Measurements from ENCODE around the gene SPATC1L. TPM values are rescaled to one million over a fixed set of nuclear protein-coding genes. Genes with fewer than 3 reads are reported as not detected.
"Not testable (repeated sequence)": the region's sequence is repeated elsewhere in the genome, so short reads cannot be mapped to it uniquely, and the experiment has no call there.

Gene SPATC1L
- total RNA-seq, 1 donor from 2014 or later, result 12.0 TPM

- Mint-ChIP-seq H3K9me3 (peaks cover 36% of the 10 kb centered on the region), H3K4me3 (no peak overlapping the region), H3K36me3 (ENCODE audit: low read depth) (peaks cover 2% of the 10 kb centered on the region), H3K27ac (no peak overlapping the region), H3K27me3 (peaks cover 25% of the 10 kb centered on the region), H3K4me1 (peaks cover 6% of the 10 kb centered on the region)
- intact Hi-C loops (cut with micrococcal nuclease), result no loop called here
- DNase-seq, result no peak
Observed at GRCh38 chr21:46173573-46173972, 10.7 kb downstream of the SPATC1L start.

- peaks cover 6% of the 10 kb centered on the region for H3K4me1 Mint-ChIP-seq
- intact Hi-C loops (cut with micrococcal nuclease), result no loop called here
- H3K9me3 Mint-ChIP-seq, result peaks cover 36% of the 10 kb centered on the region
- no peak for DNase-seq
- peaks cover 25% of the 10 kb centered on the region for H3K27me3 Mint-ChIP-seq
- H3K36me3 Mint-ChIP-seq (ENCODE audit: low read depth), result peaks cover 2% of the 10 kb centered on the region
- no peak overlapping the region for H3K4me3 Mint-ChIP-seq
- H3K27ac Mint-ChIP-seq, result no peak overlapping the region
Observed at GRCh38 chr21:46172863-46173528, 11.3 kb downstream of the SPATC1L start.

GRCh38 chr21:46171996-46172862 is 12.0 kb downstream of the SPATC1L start:
- peaks cover 32% of the 10 kb centered on the region for H3K9me3 Mint-ChIP-seq
- intact Hi-C loops (cut with micrococcal nuclease), result no loop called here
- no peak overlapping the region for H3K27ac Mint-ChIP-seq
- H3K36me3 Mint-ChIP-seq (ENCODE audit: low read depth), result peaks cover 2% of the 10 kb centered on the region
- no peak for DNase-seq
- peaks cover 6% of the 10 kb centered on the region for H3K4me1 Mint-ChIP-seq
- H3K4me3 Mint-ChIP-seq, result no peak overlapping the region
- peaks cover 25% of the 10 kb centered on the region for H3K27me3 Mint-ChIP-seq

- H3K4me3 Mint-ChIP-seq, result no peak overlapping the region
- intact Hi-C loops (cut with micrococcal nuclease), result no loop called here
- no peak overlapping the region for H3K27ac Mint-ChIP-seq
- peaks cover 2% of the 10 kb centered on the region for H3K36me3 Mint-ChIP-seq (ENCODE audit: low read depth)
- peaks cover 20% of the 10 kb centered on the region for H3K27me3 Mint-ChIP-seq
- DNase-seq, result no peak
- peaks cover 6% of the 10 kb centered on the region for H3K4me1 Mint-ChIP-seq
- H3K9me3 Mint-ChIP-seq, result peaks cover 27% of the 10 kb centered on the region
Observed at GRCh38 chr21:46171585-46171984, 12.7 kb downstream of the SPATC1L start.

DNA sequence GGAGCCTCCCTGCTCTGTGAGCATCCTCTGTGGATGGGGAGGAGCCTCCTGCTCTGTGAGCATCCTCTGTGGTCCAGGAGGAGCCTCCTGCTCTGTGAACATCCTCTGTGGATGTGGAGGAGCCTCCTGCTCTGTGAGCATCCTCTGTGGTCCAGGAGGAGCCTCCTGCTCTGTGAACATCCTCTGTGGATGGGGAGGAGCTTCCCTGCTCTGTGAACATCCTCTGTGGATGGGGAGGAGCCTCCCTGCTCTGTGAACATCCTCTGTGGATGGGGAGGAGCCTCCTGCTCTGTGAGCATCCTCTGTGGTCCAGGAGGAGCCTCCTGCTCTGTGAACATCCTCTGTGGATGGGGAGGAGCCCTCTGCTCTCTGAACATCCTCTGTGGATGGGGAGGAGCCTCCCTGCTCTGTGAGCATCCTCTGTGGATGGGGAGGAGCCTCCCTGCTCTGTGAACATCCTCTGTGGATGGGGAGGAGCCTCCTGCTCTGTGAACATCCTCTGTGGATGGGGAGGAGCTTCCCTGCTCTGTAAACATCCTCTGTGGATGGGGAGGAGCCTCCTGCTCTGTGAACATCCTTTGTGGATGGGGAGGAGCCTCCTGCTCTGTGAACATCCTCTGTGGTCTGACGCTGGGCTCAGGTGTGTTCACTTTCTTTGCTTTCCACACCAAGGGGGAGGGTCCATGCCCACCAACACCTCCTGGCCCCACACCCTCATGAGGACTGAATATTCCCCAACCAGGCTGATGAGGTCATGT is 13.6 kb downstream of the SPATC1L start:
- H3K9me3 Mint-ChIP-seq, result peaks cover 19% of the 10 kb centered on the region
- intact Hi-C loops (cut with micrococcal nuclease); H3K36me3 Mint-ChIP-seq (ENCODE audit: low read depth); H3K27ac Mint-ChIP-seq; H3K4me3 Mint-ChIP-seq; H3K4me1 Mint-ChIP-seq: not testable (repeated sequence)
- peak; percentile 77 for DNase-seq
- H3K27me3 Mint-ChIP-seq, result peaks cover 14% of the 10 kb centered on the region

- peaks cover 5% of the 10 kb centered on the region for H3K9me3 Mint-ChIP-seq
- H3K27me3 Mint-ChIP-seq, result peaks cover 2% of the 10 kb centered on the region
- H3K4me1 Mint-ChIP-seq, result peaks cover 6% of the 10 kb centered on the region
- no peak overlapping the region for H3K4me3 Mint-ChIP-seq
- intact Hi-C loops (cut with micrococcal nuclease), result no loop called here
- H3K36me3 Mint-ChIP-seq (ENCODE audit: low read depth), result no peaks in the 10 kb centered on the region
- no peak for DNase-seq
- H3K27ac Mint-ChIP-seq, result no peak overlapping the region
Observed at GRCh38 chr21:46168659-46169386, 15.4 kb downstream of the SPATC1L start.

- Mint-ChIP-seq H3K9me3 (peaks cover under 1% of the 10 kb centered on the region), H3K36me3 (ENCODE audit: low read depth) (no peaks in the 10 kb centered on the region), H3K27ac (no peak overlapping the region), H3K4me1 (peaks cover 6% of the 10 kb centered on the region), H3K4me3 (no peak overlapping the region), H3K27me3 (peaks cover 2% of the 10 kb centered on the region)
- intact Hi-C loops (cut with micrococcal nuclease), result no loop called here
- no peak for DNase-seq
Observed at GRCh38 chr21:46168238-46168637, 16.0 kb downstream of the SPATC1L start.

DNA sequence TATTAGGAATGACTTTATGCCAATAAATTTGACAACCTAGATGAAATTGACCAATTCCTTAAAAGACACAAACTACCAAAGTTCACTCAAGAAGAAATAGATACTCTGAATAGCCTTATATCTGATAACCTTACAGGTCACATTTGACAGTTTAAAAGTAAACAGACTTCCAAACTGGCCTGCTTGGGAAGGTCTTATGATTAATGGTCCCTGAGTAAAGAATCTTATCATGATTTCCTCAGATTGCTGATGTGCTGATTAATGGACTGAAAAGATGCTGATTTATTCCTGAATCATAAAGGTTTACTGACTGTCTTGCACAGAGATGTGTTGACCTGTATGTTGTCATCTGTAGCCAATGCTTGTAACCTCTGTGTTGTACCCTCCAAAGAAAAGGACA is 19.2 kb downstream of the SPATC1L start:
- Mint-ChIP-seq H3K9me3 (no peaks in the 10 kb centered on the region), H3K4me3 (no peak overlapping the region), H3K36me3 (ENCODE audit: low read depth) (peaks cover 8% of the 10 kb centered on the region), H3K27me3 (peaks cover 2% of the 10 kb centered on the region), H3K4me1 (no peaks in the 10 kb centered on the region), H3K27ac (no peak overlapping the region)
- intact Hi-C loops (cut with micrococcal nuclease), result no loop called here
- no peak for DNase-seq

DNA sequence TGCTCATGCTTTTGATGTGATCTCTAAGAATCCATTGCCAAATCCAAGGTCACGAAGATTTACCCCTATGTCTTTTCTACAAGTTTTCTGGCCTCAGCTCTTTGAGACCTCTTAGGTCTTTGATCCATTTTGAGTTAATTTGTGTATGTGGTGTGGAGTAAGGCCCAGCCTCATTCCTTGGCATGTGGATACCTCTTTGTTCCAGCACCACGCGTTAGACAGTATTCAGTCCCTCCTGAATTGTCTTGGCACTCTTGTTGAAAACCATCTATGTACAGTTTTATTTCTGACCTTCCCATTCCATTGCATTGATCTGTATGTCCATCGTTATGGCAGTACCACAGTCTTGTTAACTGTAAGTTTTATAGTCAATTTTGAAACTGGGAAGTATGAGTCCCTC is 20.9 kb downstream of the SPATC1L start:
- no peak overlapping the region for H3K27ac Mint-ChIP-seq
- H3K4me3 Mint-ChIP-seq, result no peak overlapping the region
- H3K27me3 Mint-ChIP-seq, result peaks cover 2% of the 10 kb centered on the region
- H3K9me3 Mint-ChIP-seq, result no peaks in the 10 kb centered on the region
- H3K36me3 Mint-ChIP-seq (ENCODE audit: low read depth), result peaks cover 8% of the 10 kb centered on the region
- no peaks in the 10 kb centered on the region for H3K4me1 Mint-ChIP-seq
- no peak for DNase-seq
- intact Hi-C loops (cut with micrococcal nuclease), result no loop called here

- Mint-ChIP-seq H3K27ac (no peak overlapping the region), H3K36me3 (ENCODE audit: low read depth) (peaks cover 8% of the 10 kb centered on the region), H3K4me1 (no peaks in the 10 kb centered on the region), H3K27me3 (peaks cover 2% of the 10 kb centered on the region), H3K4me3 (no peak overlapping the region), H3K9me3 (no peaks in the 10 kb centered on the region)
- DNase-seq, result no peak
- intact Hi-C loops (cut with micrococcal nuclease), result no loop called here
Observed at GRCh38 chr21:46161633-46162592, 22.3 kb downstream of the SPATC1L start.

GRCh38 chr21:46160907-46161632 is 23.2 kb downstream of the SPATC1L start:
- intact Hi-C loops (cut with micrococcal nuclease), result no loop called here
- Mint-ChIP-seq H3K27ac (no peak overlapping the region), H3K27me3 (peaks cover 2% of the 10 kb centered on the region), H3K36me3 (ENCODE audit: low read depth) (peaks cover 8% of the 10 kb centered on the region), H3K4me3 (no peak overlapping the region), H3K4me1 (no peaks in the 10 kb centered on the region), H3K9me3 (no peaks in the 10 kb centered on the region)
- DNase-seq, result no peak

- H3K36me3 Mint-ChIP-seq (ENCODE audit: low read depth), result peaks cover 8% of the 10 kb centered on the region
Observed at GRCh38 chr21:46160657-46160906, 23.7 kb downstream of the SPATC1L start.

More at GRCh38 chr21:46160657-46160906, 23.7 kb downstream of the SPATC1L start:
- DNase-seq, result no peak
- H3K27ac Mint-ChIP-seq, result no peak overlapping the region
- no peaks in the 10 kb centered on the region for H3K27me3 Mint-ChIP-seq
- no peak overlapping the region for H3K4me3 Mint-ChIP-seq
- no peaks in the 10 kb centered on the region for H3K9me3 Mint-ChIP-seq
- intact Hi-C loops (cut with micrococcal nuclease), result no loop called here
- no peaks in the 10 kb centered on the region for H3K4me1 Mint-ChIP-seq
